ENCODE results near the gene SLC26A4. TPM values are rescaled to one million over a fixed set of nuclear protein-coding genes. Genes with fewer than 3 reads are reported as not detected.
"Not testable (repeated sequence)": the region's sequence is repeated elsewhere in the genome, so short reads cannot be mapped to it uniquely, and the experiment has no call there.

Gene SLC26A4
- total RNA-seq, 4 donors from 2014 or later, result 0.39 to 0.66 (median 0.51) TPM

- Histone ChIP-seq H3K4me3 (no peak overlapping the region), H3K27me3 (no peaks in the 10 kb centered on the region), H3K27ac (no peak overlapping the region), H3K4me1 (no peaks in the 10 kb centered on the region), H3K9me3 (no peaks in the 10 kb centered on the region), H3K36me3 (peaks cover 0 to 19% (median 0%) of the 10 kb centered on the region in 3 donors)
- no peak for TF ChIP-seq EP300 (IDR thresholded peaks at IDR 0.05)
- DNase-seq (ENCODE audit: low spot score in 2 of 2), result no peak
- 90 to 91% methylated on average over 10 to 12 of the region's 12 CpGs for WGBS, 2 donors
Observed at GRCh38 chr7:107631588-107632491, 28.8 kb upstream of the SLC26A4 start.

GRCh38 chr7:107632492-107632865 is 28.1 kb upstream of the SLC26A4 start:
- Histone ChIP-seq H3K27me3 (no peaks in the 10 kb centered on the region), H3K4me1 (no peaks in the 10 kb centered on the region), H3K27ac (no peak overlapping the region), H3K36me3 (peaks cover 0 to 19% (median 0%) of the 10 kb centered on the region in 3 donors), H3K9me3 (no peaks in the 10 kb centered on the region), H3K4me3 (no peak overlapping the region)
- DNase-seq (ENCODE audit: low spot score in 2 of 2), result no peak
- TF ChIP-seq EP300 (IDR thresholded peaks at IDR 0.05), result no peak
- TF ChIP-seq CTCF (IDR thresholded peaks at IDR 0.05), result no peak
- no peak for TF ChIP-seq POLR2A (IDR thresholded peaks at IDR 0.05)
- WGBS, 2 donors, result 62 to 74% methylated on average over 2 of the region's 2 CpGs

- no peaks in the 10 kb centered on the region for H3K4me1 ChIP-seq
- H3K9me3 ChIP-seq, result no peaks in the 10 kb centered on the region
- WGBS, 2 donors, result 78 to 85% methylated on average over 1 of the region's 1 CpG
- TF ChIP-seq POLR2A (IDR thresholded peaks at IDR 0.05) (no peak), CTCF (IDR thresholded peaks at IDR 0.05) (no peak), EP300 (IDR thresholded peaks at IDR 0.05) (no peak)
- DNase-seq (ENCODE audit: low spot score in 2 of 2), result no peak
- no peak overlapping the region for H3K4me3 ChIP-seq
- H3K27me3 ChIP-seq, result no peaks in the 10 kb centered on the region
- no peak overlapping the region for H3K27ac ChIP-seq
- H3K36me3 ChIP-seq, result no peaks in the 10 kb centered on the region
Observed at GRCh38 chr7:107638594-107638993, 22.0 kb upstream of the SLC26A4 start.

GRCh38 chr7:107639070-107639469 is 21.6 kb upstream of the SLC26A4 start:
- 95 to 97% methylated on average over 2 of the region's 2 CpGs for WGBS, 2 donors
- H3K36me3 ChIP-seq; H3K27ac ChIP-seq; H3K27me3 ChIP-seq; H3K4me1 ChIP-seq; H3K4me3 ChIP-seq; H3K9me3 ChIP-seq; DNase-seq (ENCODE audit: low spot score in 2 of 2): not testable (repeated sequence)

GRCh38 chr7:107641676-107642075 is 19.0 kb upstream of the SLC26A4 start:
- no peak for DNase-seq (ENCODE audit: low spot score in 2 of 2)
- H3K9me3 ChIP-seq, result no peaks in the 10 kb centered on the region
- WGBS, 2 donors, result 70 to 73% methylated on average over 1 of the region's 1 CpG
- TF ChIP-seq EP300 (IDR thresholded peaks at IDR 0.05) (no peak), POLR2A (IDR thresholded peaks at IDR 0.05) (no peak), CTCF (IDR thresholded peaks at IDR 0.05) (no peak)
- H3K4me1 ChIP-seq, result peaks cover 0 to 6% (median 0%) of the 10 kb centered on the region in 4 donors
- H3K4me3 ChIP-seq, result no peak overlapping the region
- H3K36me3 ChIP-seq, result no peaks in the 10 kb centered on the region
- H3K27ac ChIP-seq, result no peak overlapping the region
- no peaks in the 10 kb centered on the region for H3K27me3 ChIP-seq

- TF ChIP-seq CTCF (IDR thresholded peaks at IDR 0.05) (no peak), EP300 (IDR thresholded peaks at IDR 0.05) (no peak), POLR2A (IDR thresholded peaks at IDR 0.05) (no peak)
Observed at GRCh38 chr7:107642501-107642900, 18.1 kb upstream of the SLC26A4 start.

More at GRCh38 chr7:107642501-107642900, 18.1 kb upstream of the SLC26A4 start:
- no peaks in the 10 kb centered on the region for H3K36me3 ChIP-seq
- no peaks in the 10 kb centered on the region for H3K27me3 ChIP-seq
- no peak for DNase-seq (ENCODE audit: low spot score in 2 of 2)
- no peak overlapping the region for H3K4me3 ChIP-seq
- H3K4me1 ChIP-seq, result peaks cover 0 to 6% (median 0%) of the 10 kb centered on the region in 4 donors
- no peak overlapping the region for H3K27ac ChIP-seq
- WGBS, 2 donors, result 65 to 84% methylated on average over 4 of the region's 4 CpGs
- no peaks in the 10 kb centered on the region for H3K9me3 ChIP-seq

All from tibial nerve (tissue), 4 donors.